ENCODE measurements around the gene STK38. TPM values are rescaled to one million over a fixed set of nuclear protein-coding genes. Genes with fewer than 3 reads are reported as not detected.

Gene STK38
- 10 to 100 TPM; 44.9 to 47.6 TPM for total RNA-seq
- polyA plus RNA-seq: 110 TPM

DNA sequence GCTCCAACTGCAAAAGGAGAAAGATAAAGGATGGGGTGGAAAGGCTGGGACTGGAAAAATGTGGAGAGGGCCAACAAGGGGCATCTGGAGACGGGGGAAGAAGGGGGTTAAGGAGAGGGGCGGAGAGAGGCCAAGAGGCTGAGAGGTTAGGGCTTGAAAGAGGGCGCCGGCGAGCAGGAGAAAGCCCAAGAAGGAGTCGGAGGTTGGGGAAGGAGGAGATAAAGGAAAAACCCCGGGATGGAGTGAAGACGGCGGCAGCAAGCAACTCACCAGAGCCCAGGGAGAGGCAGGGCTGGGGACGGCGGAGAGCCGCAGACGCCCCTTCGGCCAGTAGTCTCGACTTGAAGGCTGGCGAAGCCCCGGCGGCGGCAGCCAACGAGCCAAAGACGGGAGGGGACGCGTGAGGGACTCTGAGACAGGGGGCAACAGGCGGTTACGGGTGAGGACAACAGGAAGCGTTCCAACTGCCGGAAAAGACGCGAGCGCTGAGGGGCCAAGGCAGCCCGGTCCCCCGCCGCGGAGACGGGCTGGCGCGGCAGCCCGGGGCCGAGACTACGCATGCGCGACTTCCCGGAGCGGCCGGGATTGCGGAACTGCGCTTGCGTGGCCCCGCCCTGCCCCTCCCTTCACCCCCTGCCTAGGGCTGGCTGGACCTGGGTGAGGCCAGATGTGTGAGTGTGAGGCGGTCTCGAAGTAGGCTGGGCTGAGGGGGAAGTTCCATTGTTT, at the start of gene STK38:
Gene STK38, minus strand, starts transcription at position 560 of the 726 bp plus-strand sequence. CDS start 7,277 bp downstream, outside the sequence.
- no peaks in the 10 kb centered on the region for H3K27me3 ChIP-seq (ENCODE audit: insufficient read depth, low read length, poor library complexity, severe bottlenecking)
- no peaks in the 10 kb centered on the region for H3K36me3 ChIP-seq (ENCODE audit: insufficient read depth, low read length)
- peaks cover 0 to 36% (median 0%) of the 10 kb centered on the region in 3 donors for H3K36me3 Mint-ChIP-seq
- no peaks in the 10 kb centered on the region for H3K9me3 ChIP-seq (ENCODE audit: low read length)
- POLR2A ChIA-PET: interaction anchor here (5.9 kb wide), 1 partner anchor 50 kb away, joined by 107 read pairs; the partner anchor contains the start of gene SRSF3
- DNase-seq: peak; percentile 87 to 94 (median 93)
- H3K4me1 ChIP-seq (ENCODE audit: insufficient read depth, low read length): peaks cover 36% of the 10 kb centered on the region
- no peaks in the 10 kb centered on the region for H3K9me3 Mint-ChIP-seq
- H3K4me3 ChIP-seq (ENCODE audit: low read length): peak within 1 kb of the TSS; percentile 89
- peak within 1 kb of the TSS; percentile 92 for H3K27ac ChIP-seq (ENCODE audit: low read depth, low read length)
- peaks cover 35 to 55% (median 52%) of the 10 kb centered on the region in 3 donors for H3K4me1 Mint-ChIP-seq
- CTCF ChIA-PET: interaction anchor here (1.0 kb wide), 3 partner anchors 46 to 124 kb away, joined by 3 to 4 read pairs (median 3); no protein-coding TSS in a partner anchor
- peaks cover 0 to 2% of the 10 kb centered on the region in 2 donors for H3K27me3 Mint-ChIP-seq
- H3K4me3 Mint-ChIP-seq: peak within 1 kb of the TSS; percentile 98 to 100 (median 99)
- H3K27ac Mint-ChIP-seq: peak within 1 kb of the TSS; percentile 92 to 100 (median 98)

DNA sequence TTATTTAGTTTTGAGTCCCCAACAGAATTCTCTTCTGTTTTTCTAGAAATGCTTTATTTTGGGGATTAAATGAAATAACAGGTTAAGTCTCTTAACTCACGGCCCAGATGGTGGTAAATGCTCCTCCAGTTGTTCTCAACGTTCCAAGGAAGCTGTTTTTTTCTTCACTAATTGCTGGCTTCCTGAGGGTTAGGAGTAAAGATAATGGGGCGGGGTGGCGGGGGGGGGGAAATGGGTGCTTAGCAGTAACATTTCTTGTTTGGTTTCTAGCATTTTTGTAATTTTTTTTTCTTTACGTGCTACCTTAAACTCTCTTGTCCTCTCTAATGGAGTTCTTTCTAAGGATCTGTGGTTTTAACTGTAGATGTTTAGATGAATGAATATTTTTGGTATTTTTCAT, 49.1 kb upstream of the STK38 start:
- Histone ChIP-seq H3K4me1 (ENCODE audit: insufficient read depth, low read length) (peaks cover 60% of the 10 kb centered on the region), H3K36me3 (ENCODE audit: insufficient read depth, low read length) (peaks cover 46% of the 10 kb centered on the region), H3K4me3 (ENCODE audit: low read length) (peak overlapping the region; percentile 77), H3K9me3 (ENCODE audit: low read length) (no peaks in the 10 kb centered on the region), H3K27ac (ENCODE audit: low read depth, low read length) (peak overlapping the region; percentile 98), H3K27me3 (ENCODE audit: insufficient read depth, low read length, poor library complexity, severe bottlenecking) (no peaks in the 10 kb centered on the region)
- Mint-ChIP-seq H3K27me3 (peaks cover 0 to 9% of the 10 kb centered on the region in 2 donors), H3K36me3 (peaks cover 44 to 73% (median 54%) of the 10 kb centered on the region in 3 donors), H3K4me1 (peaks cover 56 to 73% (median 69%) of the 10 kb centered on the region in 3 donors), H3K4me3 (peak overlapping the region; percentile 94 to 100 (median 97)), H3K9me3 (peaks cover 0 to 3% (median 0%) of the 10 kb centered on the region in 5 donors), H3K27ac (peak overlapping the region; percentile 98 to 100 (median 99))
- ChIA-PET POLR2A (interaction anchor here (0.5 to 8.8 kb wide), 5 partner anchors 10 to 75 kb away, joined by 4 to 107 read pairs (median 8); partner anchors contain the start of gene STK38), CTCF (interaction anchor here (0.7 to 2.7 kb wide), 3 partner anchors 19 to 173 kb away, joined by 3 to 7 read pairs (median 5); no protein-coding TSS in a partner anchor)
- no peak for DNase-seq

DNA sequence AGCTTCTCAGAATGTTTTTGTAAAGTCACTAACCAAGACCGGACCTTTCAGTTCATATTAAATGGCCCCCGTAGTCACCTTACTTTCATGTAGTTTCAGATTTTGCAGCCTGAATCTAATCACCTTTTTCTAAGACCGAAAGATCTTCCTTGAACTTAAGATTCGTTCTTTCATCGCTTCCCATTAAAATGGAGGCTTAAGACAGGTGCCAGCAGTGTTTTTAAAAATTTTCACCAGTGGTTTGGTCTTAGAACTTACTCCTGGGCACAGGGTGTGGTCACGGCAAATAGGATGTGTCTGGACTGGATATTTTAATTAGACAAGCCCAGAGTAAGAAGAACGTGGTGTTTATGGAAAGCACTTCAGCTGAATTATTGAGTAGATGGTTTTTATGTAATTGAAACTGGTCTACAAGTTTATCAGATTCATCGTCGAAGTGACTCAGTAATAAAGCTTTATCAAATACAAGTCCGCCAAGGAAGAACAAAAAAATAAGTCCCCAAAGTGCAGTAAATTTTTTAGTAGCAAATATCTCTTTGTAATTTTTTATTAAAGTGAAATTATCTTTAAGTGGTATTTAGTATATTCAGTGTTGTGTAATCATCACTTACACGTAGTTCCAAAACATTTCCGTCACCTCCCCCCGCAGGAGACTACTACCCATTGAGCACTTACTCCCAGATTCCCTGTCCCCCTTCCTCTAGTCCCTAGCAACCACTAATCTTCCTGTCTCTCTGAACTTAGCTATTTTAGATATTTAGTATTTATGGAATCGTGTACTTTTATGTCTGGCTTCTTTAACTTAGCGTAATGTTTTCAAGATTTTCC, 47.8 kb upstream of the STK38 start:
- Mint-ChIP-seq H3K9me3 (peaks cover 0 to 3% (median 0%) of the 10 kb centered on the region in 5 donors), H3K4me1 (peaks cover 46 to 65% (median 61%) of the 10 kb centered on the region in 3 donors), H3K27me3 (peaks cover 0 to 9% of the 10 kb centered on the region in 2 donors), H3K4me3 (peak overlapping the region; percentile 94 to 100 (median 97)), H3K27ac (peak overlapping the region; percentile 98 to 100 (median 99)), H3K36me3 (peaks cover 37 to 61% (median 45%) of the 10 kb centered on the region in 3 donors)
- POLR2A ChIA-PET: interaction anchor here (0.6 to 8.8 kb wide), 11 partner anchors 8 to 290 kb away, joined by 3 to 107 read pairs (median 6); partner anchors contain the start of gene STK38
- CTCF ChIA-PET: no interaction called here
- Histone ChIP-seq H3K4me3 (ENCODE audit: low read length) (peak overlapping the region; percentile 77), H3K27ac (ENCODE audit: low read depth, low read length) (peak overlapping the region; percentile 98), H3K27me3 (ENCODE audit: insufficient read depth, low read length, poor library complexity, severe bottlenecking) (no peaks in the 10 kb centered on the region), H3K36me3 (ENCODE audit: insufficient read depth, low read length) (peaks cover 33% of the 10 kb centered on the region), H3K9me3 (ENCODE audit: low read length) (no peaks in the 10 kb centered on the region), H3K4me1 (ENCODE audit: insufficient read depth, low read length) (peaks cover 47% of the 10 kb centered on the region)
- DNase-seq: peak in 3 of 5 donors; percentile 27 to 54 (median 37)

DNA sequence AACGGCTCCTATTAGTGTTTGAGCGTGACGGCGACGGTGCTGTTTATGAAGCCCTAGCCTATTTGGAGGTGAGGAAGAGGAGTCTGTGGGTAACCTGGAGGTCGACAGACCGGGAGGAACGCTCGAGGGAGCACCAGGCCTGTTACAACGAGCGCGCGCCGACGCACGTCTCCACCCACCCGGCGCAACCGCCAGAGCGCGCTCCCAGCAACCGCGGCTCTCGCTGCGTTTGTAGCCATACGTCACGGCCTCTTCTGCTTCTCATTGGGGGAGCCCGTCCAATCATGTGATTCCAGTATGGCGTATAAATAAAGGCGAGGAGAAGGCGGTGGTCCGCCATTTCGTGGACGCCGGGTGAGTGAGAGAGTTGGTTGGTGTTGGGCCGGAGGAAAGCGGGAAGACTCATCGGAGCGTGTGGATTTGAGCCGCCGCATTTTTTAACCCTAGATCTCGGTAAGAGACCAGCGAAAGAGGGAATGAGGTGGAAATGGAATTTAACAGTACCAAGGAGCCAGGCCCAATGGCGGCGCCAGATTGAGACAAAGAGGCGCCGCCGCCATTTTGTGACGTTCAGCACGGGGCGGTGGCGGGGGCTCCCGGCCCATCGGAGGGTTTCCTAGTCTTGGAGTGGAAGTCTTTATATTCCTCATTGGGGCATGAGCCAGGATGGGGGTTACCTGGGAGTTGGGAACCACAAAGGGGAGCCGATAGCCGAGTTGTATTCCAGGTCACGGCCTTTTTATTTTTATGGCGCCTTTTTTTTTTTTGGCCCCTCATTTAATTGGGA, 46.9 kb upstream of the STK38 start, which contains the start of gene SRSF3:
Gene SRSF3, plus strand, starts transcription at position 334 of the 787 bp plus-strand sequence. CDS start 2,401 bp downstream, outside the sequence.
- Histone ChIP-seq H3K9me3 (ENCODE audit: low read length) (no peaks in the 10 kb centered on the region), H3K27me3 (ENCODE audit: insufficient read depth, low read length, poor library complexity, severe bottlenecking) (no peaks in the 10 kb centered on the region), H3K36me3 (ENCODE audit: insufficient read depth, low read length) (peaks cover 25% of the 10 kb centered on the region), H3K4me3 (ENCODE audit: low read length) (peak within 1 kb of the TSS; percentile 77), H3K4me1 (ENCODE audit: insufficient read depth, low read length) (peaks cover 39% of the 10 kb centered on the region), H3K27ac (ENCODE audit: low read depth, low read length) (peak within 1 kb of the TSS; percentile 98)
- Mint-ChIP-seq H3K36me3 (peaks cover 30 to 53% (median 38%) of the 10 kb centered on the region in 3 donors), H3K9me3 (peaks cover 0 to 3% (median 0%) of the 10 kb centered on the region in 5 donors), H3K27me3 (peaks cover 0 to 8% of the 10 kb centered on the region in 2 donors), H3K4me3 (peak within 1 kb of the TSS; percentile 94 to 100 (median 97)), H3K4me1 (peaks cover 38 to 57% (median 53%) of the 10 kb centered on the region in 3 donors), H3K27ac (peak within 1 kb of the TSS; percentile 98 to 100 (median 99))
- ChIA-PET POLR2A (interaction anchor here (0.6 to 8.8 kb wide), 9 partner anchors 9 to 289 kb away, joined by 3 to 107 read pairs (median 6); partner anchors contain the start of gene STK38), CTCF (interaction anchor here (0.8 to 1.8 kb wide), 4 partner anchors 9 to 1266 kb away, joined by 3 to 5 read pairs (median 4); no protein-coding TSS in a partner anchor)
- DNase-seq: peak; percentile 92 to 98 (median 97)

DNA sequence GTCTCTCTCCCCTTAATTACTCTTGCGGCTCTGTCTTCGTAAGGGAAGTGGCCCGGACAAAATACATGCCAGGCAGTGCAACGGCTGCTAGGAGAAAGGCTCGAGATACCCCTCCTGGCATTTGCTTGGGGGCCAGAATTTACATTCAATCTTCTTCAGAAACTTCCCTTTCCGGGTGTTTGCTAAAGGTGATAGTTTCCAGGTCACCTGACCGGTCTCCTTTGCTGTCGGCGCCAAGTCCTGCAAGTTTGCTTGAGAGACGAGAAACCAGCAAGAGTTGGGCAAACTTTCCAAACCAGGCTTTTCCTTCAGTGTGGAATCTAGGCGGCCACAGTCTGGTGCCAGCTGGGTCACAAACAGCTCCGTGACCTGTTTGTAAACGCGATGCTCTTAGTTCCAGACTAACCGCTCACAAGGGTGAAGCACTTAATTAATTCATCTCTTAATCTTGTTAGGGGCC, 46.3 kb upstream of the STK38 start:
- Mint-ChIP-seq H3K4me1 (peaks cover 32 to 51% (median 47%) of the 10 kb centered on the region in 3 donors), H3K27me3 (peaks cover 0 to 8% of the 10 kb centered on the region in 2 donors), H3K4me3 (peak overlapping the region; percentile 94 to 100 (median 97)), H3K27ac (peak overlapping the region; percentile 98 to 100 (median 99)), H3K36me3 (peaks cover 23 to 47% (median 31%) of the 10 kb centered on the region in 3 donors), H3K9me3 (peaks cover 0 to 3% (median 0%) of the 10 kb centered on the region in 5 donors)
- ChIA-PET CTCF (interaction anchor here (0.8 to 1.8 kb wide), 6 partner anchors 8 to 1266 kb away, joined by 3 to 5 read pairs (median 3); no protein-coding TSS in a partner anchor), POLR2A (interaction anchor here (1.1 to 8.8 kb wide), 3 partner anchors 11 to 49 kb away, joined by 4 to 107 read pairs (median 6); partner anchors contain the start of gene STK38)
- peak overlapping the region; percentile 98 for H3K27ac ChIP-seq (ENCODE audit: low read depth, low read length)
- peak overlapping the region; percentile 64 for H3K4me3 ChIP-seq (ENCODE audit: low read length)
- no peaks in the 10 kb centered on the region for H3K27me3 ChIP-seq (ENCODE audit: insufficient read depth, low read length, poor library complexity, severe bottlenecking)
- no peaks in the 10 kb centered on the region for H3K9me3 ChIP-seq (ENCODE audit: low read length)
- peak in 4 of 5 donors; percentile 32 to 71 (median 47) for DNase-seq
- peaks cover 33% of the 10 kb centered on the region for H3K4me1 ChIP-seq (ENCODE audit: insufficient read depth, low read length)
- H3K36me3 ChIP-seq (ENCODE audit: insufficient read depth, low read length): peaks cover 19% of the 10 kb centered on the region

DNA sequence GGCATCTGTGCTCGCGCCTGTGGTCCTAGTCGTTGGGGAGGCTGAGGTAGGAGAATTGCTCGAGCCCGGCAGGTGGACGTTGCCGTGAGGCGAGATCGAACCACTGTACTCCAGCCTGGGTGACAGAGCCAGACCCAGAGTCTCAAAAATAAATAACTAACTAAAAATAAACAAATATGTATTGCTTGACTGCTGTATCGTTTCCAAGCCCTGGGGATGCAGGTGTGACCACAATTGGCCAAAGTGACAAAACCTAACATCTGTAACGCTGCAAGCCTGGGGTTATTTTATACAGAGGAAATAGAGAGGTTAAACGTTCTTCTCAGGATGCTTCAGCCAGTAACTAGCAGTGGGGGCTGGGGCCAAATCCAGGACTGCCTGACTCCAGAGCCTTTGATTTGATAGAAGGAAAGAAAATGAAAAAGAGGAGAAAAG, 45.0 kb upstream of the STK38 start:
- peak overlapping the region; percentile 63 to 86 (median 78) for H3K4me3 Mint-ChIP-seq
- Histone ChIP-seq H3K27me3 (ENCODE audit: insufficient read depth, low read length, poor library complexity, severe bottlenecking) (no peaks in the 10 kb centered on the region), H3K9me3 (ENCODE audit: low read length) (no peaks in the 10 kb centered on the region), H3K4me3 (ENCODE audit: low read length) (no peak overlapping the region), H3K4me1 (ENCODE audit: insufficient read depth, low read length) (peaks cover 20% of the 10 kb centered on the region), H3K27ac (ENCODE audit: low read depth, low read length) (no peak overlapping the region), H3K36me3 (ENCODE audit: insufficient read depth, low read length) (peaks cover 8% of the 10 kb centered on the region)
- H3K4me1 Mint-ChIP-seq: peaks cover 20 to 39% (median 33%) of the 10 kb centered on the region in 3 donors
- H3K36me3 Mint-ChIP-seq: peaks cover 15 to 34% (median 20%) of the 10 kb centered on the region in 3 donors
- DNase-seq: peak in 2 of 5 donors; percentile 10 to 40
- POLR2A ChIA-PET: interaction anchor here (0.5 to 1.1 kb wide), 3 partner anchors 9 to 37 kb away, joined by 4 to 9 read pairs (median 4); no protein-coding TSS in a partner anchor
- peak overlapping the region; percentile 93 to 100 (median 96) for H3K27ac Mint-ChIP-seq
- peaks cover 0 to 8% of the 10 kb centered on the region in 2 donors for H3K27me3 Mint-ChIP-seq
- CTCF ChIA-PET: interaction anchor here (1.8 kb wide), 1 partner anchor 48 kb away, joined by 5 read pairs; no protein-coding TSS in a partner anchor
- peaks cover 0 to 3% (median 0%) of the 10 kb centered on the region in 5 donors for H3K9me3 Mint-ChIP-seq

All from CD8-positive, alpha-beta memory T cell (primary cell).